H54 (cell line): ENCODE measurements around the gene ANKRD33B.
"Not testable (repeated sequence)": the region's sequence is repeated elsewhere in the genome, so short reads cannot be mapped to it uniquely, and the experiment has no call there.

Experiments
- DNase-seq: peaks from one replicate; pipeline ENCODE4 v3.0.0; 2011; ENCODE audit warnings: low spot score, mixed read lengths; ENCODE audit not compliant: insufficient read length
- FAIRE-seq: peaks from 3 replicates; lab custom pipeline; 2011; peaks lifted over from hg19 to GRCh38; lab: Jason Lieb, UNC
- POLR2A ChIP-seq: IDR thresholded peaks from 2 replicates; pipeline ENCODE4 v1.6.1; 2011; ENCODE audit warnings: low read depth, mild to moderate bottlenecking, low read length

ANKRD33B gene

GRCh38 chr5:10635257-10635866, 71.5 kb downstream of the ANKRD33B start:
- DNase-seq (peak; percentile 96), FAIRE-seq (peak; percentile 80)
- TF ChIP-seq POLR2A: no peak

- TF ChIP-seq POLR2A: no peak
- DNase-seq: no peak
- FAIRE-seq: no peak
These were observed 72.0 kb downstream of the ANKRD33B start for GRCh38 chr5:10635867-10636350.

GRCh38 chr5:10636363-10637142, 72.7 kb downstream of the ANKRD33B start:
- DNase-seq (no peak), FAIRE-seq (no peak)
- TF ChIP-seq POLR2A: no peak

- FAIRE-seq (no peak), DNase-seq (no peak)
- TF ChIP-seq POLR2A: no peak
These were observed 74.1 kb downstream of the ANKRD33B start for GRCh38 chr5:10637944-10638343.

GRCh38 chr5:10638723-10639122, 74.9 kb downstream of the ANKRD33B start:
- not testable (repeated sequence) for FAIRE-seq

GRCh38 chr5:10639846-10640368, 76.0 kb downstream of the ANKRD33B start:
- TF ChIP-seq POLR2A: no peak
- FAIRE-seq (no peak), DNase-seq (no peak)

More at GRCh38 chr5:10638723-10639122, 74.9 kb downstream of the ANKRD33B start:
- DNase-seq: not testable (repeated sequence)

- FAIRE-seq (no peak), DNase-seq (no peak)
- TF ChIP-seq POLR2A: no peak
These were observed 78.5 kb downstream of the ANKRD33B start for GRCh38 chr5:10642367-10642766.

- DNase-seq (no peak), FAIRE-seq (no peak)
- no peak for TF ChIP-seq POLR2A
These were observed 80.3 kb downstream of the ANKRD33B start for GRCh38 chr5:10644192-10644591.

- DNase-seq: no peak
- no peak for TF ChIP-seq POLR2A
- no peak for FAIRE-seq
These were observed 81.3 kb downstream of the ANKRD33B start for GRCh38 chr5:10645146-10645545.

- no peak for DNase-seq
- TF ChIP-seq POLR2A: no peak
- FAIRE-seq: no peak
These were observed 81.8 kb downstream of the ANKRD33B start for GRCh38 chr5:10645671-10646070.

GRCh38 chr5:10647640-10648039, 83.8 kb downstream of the ANKRD33B start:
- TF ChIP-seq POLR2A: no peak
- FAIRE-seq (no peak), DNase-seq (no peak)

- FAIRE-seq (no peak), DNase-seq (no peak)
These were observed 85.2 kb downstream of the ANKRD33B start for GRCh38 chr5:10648806-10649665.

GRCh38 chr5:10649666-10650380, 86.0 kb downstream of the ANKRD33B start:
- DNase-seq (no peak), FAIRE-seq (no peak)
- no peak for TF ChIP-seq POLR2A

More at GRCh38 chr5:10648806-10649665, 85.2 kb downstream of the ANKRD33B start:
- no peak for TF ChIP-seq POLR2A

GRCh38 chr5:10652151-10652550, 88.3 kb downstream of the ANKRD33B start:
- DNase-seq (no peak), FAIRE-seq (no peak)
- no peak for TF ChIP-seq POLR2A
